H9 (cell line): Measurements from ENCODE around the gene NDUFAB1. TPM values are rescaled to one million over a fixed set of nuclear protein-coding genes. Genes with fewer than 3 reads are reported as not detected.

Experiments
- DNase-seq: peaks from one replicate; pipeline ENCODE4 v3.0.0-alpha.2; 2017
- H2AFZ ChIP-seq: one replicate; pipeline ENCODE4 v1.6.1; 2013; ENCODE audit warnings: mild to moderate bottlenecking, low read length, control low read depth, moderate library complexity
- H2AK5ac ChIP-seq: 2 replicates; pipeline ENCODE4 v1.6.1; 2013; ENCODE audit warnings: low read length, control low read depth, mixed read lengths; ENCODE audit not compliant: insufficient read length
- H2BK120ac ChIP-seq: one replicate; pipeline ENCODE4 v1.6.1; 2013; ENCODE audit warnings: low read depth, mild to moderate bottlenecking, low read length, control low read depth, inconsistent platforms; ENCODE audit not compliant: poor library complexity, severe bottlenecking
- H2BK12ac ChIP-seq: 2 replicates; pipeline ENCODE4 v1.6.1; 2013; ENCODE audit warnings: low read length, control low read depth, mixed read lengths, low read depth; ENCODE audit not compliant: insufficient read length
- H2BK15ac ChIP-seq: 2 replicates; pipeline ENCODE4 v1.6.1; 2013; ENCODE audit warnings: low read depth, low read length, control low read depth
- H2BK20ac ChIP-seq: one replicate; pipeline ENCODE4 v1.6.1; 2013; ENCODE audit warnings: low read depth, mild to moderate bottlenecking, low read length, control low read depth, inconsistent platforms; ENCODE audit not compliant: poor library complexity, severe bottlenecking
- H2BK5ac ChIP-seq: 2 replicates; pipeline ENCODE4 v1.6.1; 2013; ENCODE audit warnings: low read length, control low read depth, mixed read lengths; ENCODE audit not compliant: insufficient read length
- H3K14ac ChIP-seq: 2 replicates; pipeline ENCODE4 v1.6.1; 2013; ENCODE audit warnings: low read length, control low read depth; ENCODE audit not compliant: insufficient read depth
- H3K18ac ChIP-seq: 2 replicates; pipeline ENCODE4 v1.6.1; 2013; ENCODE audit warnings: low read depth, mild to moderate bottlenecking, mixed read lengths, low read length, control low read depth; ENCODE audit not compliant: insufficient read length
- H3K23ac ChIP-seq: 2 replicates; pipeline ENCODE4 v1.6.1; 2013; ENCODE audit warnings: low read length, control low read depth, mixed read lengths, low read depth; ENCODE audit not compliant: insufficient read length
- H3K23me2 ChIP-seq: 2 replicates; pipeline ENCODE4 v1.6.1; 2013; ENCODE audit warnings: low read depth, mild to moderate bottlenecking, mixed read lengths, low read length, control low read depth; ENCODE audit not compliant: insufficient read length, poor library complexity, severe bottlenecking
- H3K27ac ChIP-seq: 2 replicates; pipeline ENCODE4 v1.5.1; 2013; ENCODE audit warnings: low read length, control low read depth, mixed read lengths, low read depth; ENCODE audit not compliant: insufficient read length
- H3K27me3 ChIP-seq: 2 replicates; pipeline ENCODE4 v1.6.1; 2013; ENCODE audit warnings: low read length, control low read depth, inconsistent platforms; ENCODE audit not compliant: insufficient read depth
- H3K4ac ChIP-seq: 2 replicates; pipeline ENCODE4 v1.6.1; 2013; ENCODE audit warnings: low read depth, mild to moderate bottlenecking, control low read depth, inconsistent platforms, low read length, moderate library complexity
- H3K4me1 ChIP-seq: 2 replicates; pipeline ENCODE4 v1.6.1; 2013; ENCODE audit warnings: low read length, control low read depth, inconsistent platforms; ENCODE audit not compliant: insufficient read depth
- H3K4me2 ChIP-seq: 2 replicates; pipeline ENCODE4 v1.6.1; 2013; ENCODE audit warnings: low read length, control low read depth, mixed read lengths; ENCODE audit not compliant: insufficient read length, insufficient read depth
- H3K56ac ChIP-seq: 2 replicates; pipeline ENCODE4 v1.6.1; 2013; ENCODE audit warnings: low read depth, mild to moderate bottlenecking, mixed read lengths, low read length, control low read depth; ENCODE audit not compliant: insufficient read length
- H3K79me1 ChIP-seq: 2 replicates; pipeline ENCODE4 v1.6.1; 2013; ENCODE audit warnings: low read depth, mild to moderate bottlenecking, moderate library complexity, low read length, control low read depth, inconsistent platforms; ENCODE audit not compliant: insufficient read depth, poor library complexity, severe bottlenecking
- H3K79me2 ChIP-seq: 2 replicates; pipeline ENCODE4 v1.6.1; 2013; ENCODE audit warnings: low read length, control low read depth, inconsistent platforms; ENCODE audit not compliant: insufficient read depth
- H3K9ac ChIP-seq: 2 replicates; pipeline ENCODE4 v1.6.1; 2013; ENCODE audit warnings: low read length, control low read depth, mixed read lengths; ENCODE audit not compliant: insufficient read length; ENCODE audit errors: extremely low read depth
- H3K9me3 ChIP-seq: one replicate; pipeline ENCODE4 v1.6.1; 2013; ENCODE audit warnings: low read depth, low read length, inconsistent platforms; ENCODE audit not compliant: control insufficient read depth
- H3T11ph ChIP-seq: one replicate; pipeline ENCODE4 v1.6.1; 2013; ENCODE audit warnings: mild to moderate bottlenecking, low read length, control low read depth, inconsistent platforms
- H4K20me1 ChIP-seq: one replicate; pipeline ENCODE4 v1.6.1; 2013; ENCODE audit not compliant: control insufficient read depth, insufficient read length, insufficient read depth
- H4K5ac ChIP-seq: 2 replicates; pipeline ENCODE4 v1.6.1; 2013; ENCODE audit warnings: low read depth, mild to moderate bottlenecking, mixed read lengths, low read length, control low read depth; ENCODE audit not compliant: insufficient read length
- H4K8ac ChIP-seq: replicated peaks from 2 replicates; pipeline ENCODE4 v1.6.1; 2013; ENCODE audit warnings: low read length, control low read depth, mixed read lengths, low read depth; ENCODE audit not compliant: insufficient read length
- H4K91ac ChIP-seq: 2 replicates; pipeline ENCODE4 v1.6.1; 2013; ENCODE audit warnings: low read depth, mild to moderate bottlenecking, moderate library complexity, mixed read lengths, low read length, control low read depth; ENCODE audit not compliant: insufficient read length
- H3K27ac Mint-ChIP-seq, 3 experiments: 2 replicates in 2 of 3; 3 replicates in 1 of 3; pipeline ENCODE4 v1.8.0; 2020 to 2021; ENCODE audit warnings: mixed read lengths in 3 of 3, mild to moderate bottlenecking in 1 of 3, moderate library complexity in 1 of 3
- H3K27me3 Mint-ChIP-seq: 2 replicates; pipeline ENCODE4 v1.8.0; 2021; ENCODE audit warnings: low read depth, mild to moderate bottlenecking, moderate library complexity, mixed read lengths
- H3K36me3 Mint-ChIP-seq, 3 experiments: 2 replicates in 2 of 3; 3 replicates in 1 of 3; pipeline ENCODE4 v1.8.0; 2020 to 2021; ENCODE audit warnings: low read depth in 3 of 3, mixed read lengths in 3 of 3; ENCODE audit not compliant: insufficient read depth in 1 of 3
- H3K4me1 Mint-ChIP-seq, 2 experiments: 2 replicates each; pipeline ENCODE4 v1.8.0; 2020; ENCODE audit warnings: mixed read lengths in 2 of 2
- H3K4me3 Mint-ChIP-seq, 2 experiments: 2 replicates in 1 of 2; 3 replicates in 1 of 2; pipeline ENCODE4 v1.8.0; 2020 to 2021; ENCODE audit warnings: mild to moderate bottlenecking in 2 of 2, mixed read lengths in 2 of 2, moderate library complexity in 1 of 2
- H3K9me3 Mint-ChIP-seq, 2 experiments: 2 replicates in 1 of 2; 3 replicates in 1 of 2; pipeline ENCODE4 v1.8.0; 2020; ENCODE audit warnings: mild to moderate bottlenecking in 2 of 2, mixed read lengths in 2 of 2, moderate library complexity in 1 of 2
- CTCF ChIP-seq: fragments of 200-600 bp; sonication (generic); conservative IDR thresholded peaks from 3 replicates; pipeline ENCODE4 v1.8.0; 2021; ENCODE audit warnings: antibody characterized with exemption, mild to moderate bottlenecking
- WGBS: extraction: QIAGEN DNeasy Blood & Tissue Kit; methylation state at CpG from one replicate; pipeline ENCODE4 v1.1.7; 2013; ENCODE audit warnings: missing lambda C conversion rate, low lambda C conversion rate, mixed read lengths; ENCODE audit not compliant: insufficient read length; ENCODE audit errors: extremely low coverage; 5-methylcytosine and 5-hydroxymethylcytosine counted together
- total RNA-seq: library from RNA; stranded (reverse); gene quantifications from 2 replicates; pipeline ENCODE4 v1.2.1, GENCODE V29; 2021

The NDUFAB1 gene
- total RNA-seq, 1 experiment from 2014 or later: 192 TPM

- DNase-seq: no peak
- H3K4me3 Mint-ChIP-seq: no peak overlapping the region
- Histone ChIP-seq H2AK5ac (no peak overlapping the region), H4K5ac (no peak overlapping the region), H3K4me2 (no peak overlapping the region), H3K79me1 (no peaks in the 10 kb centered on the region), H3K9me3 (no peaks in the 10 kb centered on the region), H3K18ac (no peak overlapping the region), H3K14ac (no peak overlapping the region), H3K79me2 (no peaks in the 10 kb centered on the region), H3T11ph (no peak overlapping the region), H3K27me3 (no peaks in the 10 kb centered on the region), H2BK120ac (no peak overlapping the region), H3K23ac (no peak overlapping the region), H2AFZ (no peak overlapping the region), H4K91ac (no peak overlapping the region), H3K4me1 (no peaks in the 10 kb centered on the region), H4K20me1 (no peaks in the 10 kb centered on the region), H2BK12ac (no peak overlapping the region), H3K4ac (no peak overlapping the region), H3K27ac (no peak overlapping the region), H2BK5ac (no peak overlapping the region), H3K9ac (no peak overlapping the region), H2BK20ac (no peak overlapping the region), H2BK15ac (no peak overlapping the region), H3K23me2 (no peaks in the 10 kb centered on the region), H4K8ac (no peak overlapping the region), H3K56ac (no peak overlapping the region)
- H3K36me3 Mint-ChIP-seq: peaks cover 59 to 90% (median 83%) of the 10 kb centered on the region in 3 experiments
- WGBS: no CpG with 5 or more reads among the region's 9 CpGs
- no peak for TF ChIP-seq CTCF
- no peaks in the 10 kb centered on the region for H3K27me3 Mint-ChIP-seq
- H3K4me1 Mint-ChIP-seq: no peaks in the 10 kb centered on the region
- H3K27ac Mint-ChIP-seq: no peak overlapping the region; a peak in 1 of 7 replicates
- no peaks in the 10 kb centered on the region for H3K9me3 Mint-ChIP-seq
Measured at GRCh38 chr16:23564575-23565363, 31.3 kb downstream of the NDUFAB1 start.
